ENCODE measurements around the gene LCN10.
"Not testable (repeated sequence)": the region's sequence is repeated elsewhere in the genome, so short reads cannot be mapped to it uniquely, and the experiment has no call there.

Gene LCN10

DNA sequence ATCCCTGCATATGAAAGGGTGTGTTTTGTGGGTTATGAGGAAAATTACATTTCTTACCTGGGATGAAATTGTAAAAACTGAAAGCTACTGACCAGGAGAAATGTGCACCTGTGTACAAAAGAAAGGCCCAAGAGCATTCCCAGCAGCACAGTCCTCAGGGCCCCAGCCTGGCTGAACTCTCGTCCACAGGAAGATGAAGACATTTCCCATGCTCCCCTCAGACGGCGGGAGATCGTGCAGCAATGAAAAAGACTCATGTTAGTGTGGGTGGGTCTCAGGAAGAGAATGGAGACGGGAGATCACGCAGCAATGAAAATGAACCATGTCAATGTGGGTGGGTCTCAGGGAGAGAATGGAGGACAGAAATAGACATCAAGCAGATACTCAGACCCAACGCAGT is 34.2 kb upstream of the LCN10 start:
- H3K9me3 ChIP-seq (ENCODE audit: insufficient read depth, low read length): peaks cover 21% of the 10 kb centered on the region; the same call in 1 of the 2 replicates
- peaks cover 15% of the 10 kb centered on the region for H3K27me3 ChIP-seq (ENCODE audit: insufficient read depth, insufficient read length)
- H3K4me3 ChIP-seq (ENCODE audit: insufficient read length, low read depth): no peak overlapping the region
- no peak overlapping the region for H3K9ac ChIP-seq (ENCODE audit: insufficient read length, low read depth)
- no peaks in the 10 kb centered on the region for H3K36me3 ChIP-seq (ENCODE audit: insufficient read depth, insufficient read length, low read length)
- no peak for DNase-seq (ENCODE audit: low read depth, low spot score)
- TF ChIP-seq SUZ12 (IDR thresholded peaks at IDR 0.05; ENCODE audit: extremely low read depth, insufficient read depth, insufficient read length) (no peak), YY1 (IDR thresholded peaks at IDR 0.05; ENCODE audit: insufficient read depth, insufficient read length) (no peak), ZNF274 (IDR thresholded peaks at IDR 0.05; ENCODE audit: low read depth, low read length) (no peak)
- no peaks in the 10 kb centered on the region for H3K4me1 ChIP-seq (ENCODE audit: insufficient read depth, insufficient read length)

DNA sequence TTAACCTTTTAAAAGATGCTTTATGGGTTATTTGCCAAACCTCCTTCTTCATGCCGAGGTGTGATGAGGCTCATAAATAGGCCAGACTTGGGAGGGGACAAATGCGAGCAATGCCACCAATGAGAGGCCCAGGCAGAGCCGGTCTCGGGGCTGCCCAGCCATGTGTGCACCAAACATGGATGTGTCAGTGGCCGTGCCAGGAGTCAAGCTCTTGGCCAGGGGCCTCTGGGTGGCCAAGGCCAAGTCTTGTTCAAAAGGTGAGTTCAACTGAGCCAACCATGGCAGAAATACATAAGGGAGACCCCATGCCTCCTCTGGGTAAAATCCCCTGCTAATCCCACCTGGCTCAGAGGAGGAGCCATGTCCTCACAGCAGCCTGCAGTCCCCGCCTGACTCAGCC is 32.5 kb upstream of the LCN10 start:
- no peak for DNase-seq (ENCODE audit: low read depth, low spot score)
- peaks cover 15% of the 10 kb centered on the region for H3K27me3 ChIP-seq (ENCODE audit: insufficient read depth, insufficient read length)
- no peak overlapping the region for H3K4me3 ChIP-seq (ENCODE audit: insufficient read length, low read depth)
- no peak overlapping the region for H3K9ac ChIP-seq (ENCODE audit: insufficient read length, low read depth)
- H3K36me3 ChIP-seq (ENCODE audit: insufficient read depth, insufficient read length, low read length): no peaks in the 10 kb centered on the region
- TF ChIP-seq SUZ12 (IDR thresholded peaks at IDR 0.05; ENCODE audit: extremely low read depth, insufficient read depth, insufficient read length) (no peak), YY1 (IDR thresholded peaks at IDR 0.05; ENCODE audit: insufficient read depth, insufficient read length) (no peak), ZNF274 (IDR thresholded peaks at IDR 0.05; ENCODE audit: low read depth, low read length) (no peak)
- H3K4me1 ChIP-seq (ENCODE audit: insufficient read depth, insufficient read length): peaks cover 4% of the 10 kb centered on the region
- H3K9me3 ChIP-seq (ENCODE audit: insufficient read depth, low read length): peaks cover 21% of the 10 kb centered on the region; the same call in 1 of the 2 replicates

- H3K4me1 ChIP-seq (ENCODE audit: insufficient read depth, insufficient read length): peaks cover 4% of the 10 kb centered on the region
- no peak for DNase-seq (ENCODE audit: low read depth, low spot score)
- no peak overlapping the region for H3K9ac ChIP-seq (ENCODE audit: insufficient read length, low read depth)
- H3K9me3 ChIP-seq (ENCODE audit: insufficient read depth, low read length): peaks cover 21% of the 10 kb centered on the region; the same call in 1 of the 2 replicates
- TF ChIP-seq YY1 (IDR thresholded peaks at IDR 0.05; ENCODE audit: insufficient read depth, insufficient read length) (no peak), ZNF274 (IDR thresholded peaks at IDR 0.05; ENCODE audit: low read depth, low read length) (no peak), SUZ12 (IDR thresholded peaks at IDR 0.05; ENCODE audit: extremely low read depth, insufficient read depth, insufficient read length) (no peak)
- H3K4me3 ChIP-seq (ENCODE audit: insufficient read length, low read depth): no peak overlapping the region
- H3K27me3 ChIP-seq (ENCODE audit: insufficient read depth, insufficient read length): peaks cover 15% of the 10 kb centered on the region
- no peaks in the 10 kb centered on the region for H3K36me3 ChIP-seq (ENCODE audit: insufficient read depth, insufficient read length, low read length)
Observed at GRCh38 chr9:136774416-136775045, 31.8 kb upstream of the LCN10 start.

- Histone ChIP-seq H3K4me3 (ENCODE audit: insufficient read length, low read depth) (no peak overlapping the region), H3K27me3 (ENCODE audit: insufficient read depth, insufficient read length) (peaks cover 10% of the 10 kb centered on the region), H3K4me1 (ENCODE audit: insufficient read depth, insufficient read length) (peaks cover 4% of the 10 kb centered on the region), H3K9me3 (ENCODE audit: insufficient read depth, low read length) (peaks cover 21% of the 10 kb centered on the region; the same call in 1 of the 2 replicates), H3K9ac (ENCODE audit: insufficient read length, low read depth) (no peak overlapping the region), H3K36me3 (ENCODE audit: insufficient read depth, insufficient read length, low read length) (no peaks in the 10 kb centered on the region)
- peak; percentile 70 for DNase-seq (ENCODE audit: low read depth, low spot score)
- TF ChIP-seq YY1 (IDR thresholded peaks at IDR 0.05; ENCODE audit: insufficient read depth, insufficient read length) (peak; percentile 39), ZNF274 (IDR thresholded peaks at IDR 0.05; ENCODE audit: low read depth, low read length) (no peak), SUZ12 (IDR thresholded peaks at IDR 0.05; ENCODE audit: extremely low read depth, insufficient read depth, insufficient read length) (no peak)
Observed at GRCh38 chr9:136773386-136774044, 30.8 kb upstream of the LCN10 start.

- H3K9ac ChIP-seq (ENCODE audit: insufficient read length, low read depth): no peak overlapping the region
- peaks cover 4% of the 10 kb centered on the region for H3K4me1 ChIP-seq (ENCODE audit: insufficient read depth, insufficient read length)
- no peak overlapping the region for H3K4me3 ChIP-seq (ENCODE audit: insufficient read length, low read depth)
- peaks cover 21% of the 10 kb centered on the region; the same call in 1 of the 2 replicates for H3K9me3 ChIP-seq (ENCODE audit: insufficient read depth, low read length)
- TF ChIP-seq SUZ12 (IDR thresholded peaks at IDR 0.05; ENCODE audit: extremely low read depth, insufficient read depth, insufficient read length): no peak
- no peak for TF ChIP-seq ZNF274 (IDR thresholded peaks at IDR 0.05; ENCODE audit: low read depth, low read length)
- no peak for TF ChIP-seq YY1 (IDR thresholded peaks at IDR 0.05; ENCODE audit: insufficient read depth, insufficient read length)
- peaks cover 8% of the 10 kb centered on the region for H3K27me3 ChIP-seq (ENCODE audit: insufficient read depth, insufficient read length)
- H3K36me3 ChIP-seq (ENCODE audit: insufficient read depth, insufficient read length, low read length): no peaks in the 10 kb centered on the region
- no peak for DNase-seq (ENCODE audit: low read depth, low spot score)
Observed at GRCh38 chr9:136771907-136772415, 29.2 kb upstream of the LCN10 start.

DNA sequence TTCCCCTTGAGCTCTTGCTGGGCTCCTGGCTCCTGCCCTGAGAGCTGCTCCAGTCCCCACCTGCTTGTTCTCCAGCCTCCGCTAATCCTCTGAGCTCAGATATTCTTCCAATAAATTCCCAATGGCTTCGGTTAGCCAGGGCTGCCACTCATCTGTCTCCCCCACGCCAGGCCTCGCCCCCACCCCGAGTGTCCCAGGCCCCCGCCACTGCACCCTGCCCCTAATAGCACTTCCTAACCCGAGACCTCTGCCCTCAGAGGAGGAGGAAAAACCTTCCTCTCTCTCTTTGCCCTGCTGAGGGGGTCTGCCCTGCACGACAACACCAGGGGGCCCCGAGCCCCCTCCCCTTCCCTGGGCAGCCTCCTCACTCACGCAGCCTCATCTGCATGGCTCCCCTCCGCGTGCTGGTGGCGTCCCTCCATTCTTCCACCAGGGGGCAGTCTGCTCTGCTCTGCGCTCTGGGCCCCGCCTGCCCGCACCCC is 27.0 kb upstream of the LCN10 start:
- peaks cover 20% of the 10 kb centered on the region; the same call in 1 of the 2 replicates for H3K9me3 ChIP-seq (ENCODE audit: insufficient read depth, low read length)
- H3K36me3 ChIP-seq (ENCODE audit: insufficient read depth, insufficient read length, low read length): no peaks in the 10 kb centered on the region
- peak; percentile 35 for DNase-seq (ENCODE audit: low read depth, low spot score)
- H3K9ac ChIP-seq (ENCODE audit: insufficient read length, low read depth): no peak overlapping the region
- H3K27me3 ChIP-seq (ENCODE audit: insufficient read depth, insufficient read length): peaks cover 10% of the 10 kb centered on the region
- TF ChIP-seq ZNF274 (IDR thresholded peaks at IDR 0.05; ENCODE audit: low read depth, low read length) (no peak), YY1 (IDR thresholded peaks at IDR 0.05; ENCODE audit: insufficient read depth, insufficient read length) (no peak), SUZ12 (IDR thresholded peaks at IDR 0.05; ENCODE audit: extremely low read depth, insufficient read depth, insufficient read length) (no peak)
- peak overlapping the region; percentile 15 for H3K4me3 ChIP-seq (ENCODE audit: insufficient read length, low read depth)
- H3K4me1 ChIP-seq (ENCODE audit: insufficient read depth, insufficient read length): peaks cover 9% of the 10 kb centered on the region

- not testable (repeated sequence) for H3K9ac ChIP-seq (ENCODE audit: insufficient read length, low read depth); H3K9me3 ChIP-seq (ENCODE audit: insufficient read depth, low read length); H3K36me3 ChIP-seq (ENCODE audit: insufficient read depth, insufficient read length, low read length); DNase-seq (ENCODE audit: low read depth, low spot score); H3K4me3 ChIP-seq (ENCODE audit: insufficient read length, low read depth); H3K27me3 ChIP-seq (ENCODE audit: insufficient read depth, insufficient read length)
- H3K4me1 ChIP-seq (ENCODE audit: insufficient read depth, insufficient read length): peaks cover 31% of the 10 kb centered on the region
Observed at GRCh38 chr9:136766410-136767120, 23.8 kb upstream of the LCN10 start.

DNA sequence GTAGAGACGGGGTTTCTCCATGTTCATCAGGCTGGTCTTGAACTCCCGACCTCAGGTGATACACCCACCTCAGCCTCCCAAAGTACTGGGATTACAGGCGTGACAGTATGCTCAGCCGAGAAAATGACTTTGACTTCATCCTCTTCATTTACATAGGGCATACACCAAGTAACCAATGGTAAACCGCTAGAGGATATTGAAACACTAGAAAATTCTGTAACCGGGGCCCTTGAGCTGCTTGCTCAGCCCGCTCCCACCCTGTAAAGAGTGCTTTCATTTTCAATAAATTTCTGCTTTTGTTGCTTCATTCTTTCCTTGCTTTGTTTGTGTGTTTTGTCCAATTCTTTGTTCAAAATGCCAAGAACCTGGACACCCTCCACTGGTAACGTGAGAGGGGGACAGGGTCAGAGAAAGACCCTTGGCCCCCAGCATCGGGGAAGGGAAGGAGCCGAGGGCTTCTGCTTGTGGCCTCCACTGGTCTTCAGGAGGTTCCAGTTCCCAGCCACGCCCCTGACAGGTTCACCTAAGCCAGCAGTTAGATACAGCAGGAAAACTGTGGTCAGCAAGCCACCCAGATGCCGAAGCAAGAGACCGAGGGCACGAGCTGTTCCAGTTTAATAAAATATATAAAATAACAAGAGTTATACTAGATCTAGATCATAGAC is 23.1 kb upstream of the LCN10 start:
- H3K4me3 ChIP-seq (ENCODE audit: insufficient read length, low read depth); H3K36me3 ChIP-seq (ENCODE audit: insufficient read depth, insufficient read length, low read length); H3K9ac ChIP-seq (ENCODE audit: insufficient read length, low read depth); H3K27me3 ChIP-seq (ENCODE audit: insufficient read depth, insufficient read length); H3K9me3 ChIP-seq (ENCODE audit: insufficient read depth, low read length); DNase-seq (ENCODE audit: low read depth, low spot score): not testable (repeated sequence)
- H3K4me1 ChIP-seq (ENCODE audit: insufficient read depth, insufficient read length): peaks cover 30% of the 10 kb centered on the region

Data from NT2/D1 (cell line).